Thyroid gland (tissue), 4 donors: Measurements from ENCODE around the gene PAGE2B. TPM values are rescaled to one million over a fixed set of nuclear protein-coding genes. Genes with fewer than 3 reads are reported as not detected.
"Not testable (repeated sequence)": the region's sequence is repeated elsewhere in the genome, so short reads cannot be mapped to it uniquely, and the experiment has no call there.

Experiments
- DNase-seq, 2 donors: peaks; one replicate each; pipeline ENCODE4 v3.0.0-alpha.2; 2019
- H3K27ac ChIP-seq, 3 donors: fragments of 200-600 bp; sonication (generic); 1 replicate in 2 of 3; 2 replicates in 1 of 3; pipeline ENCODE4 v1.5.1; 2016 to 2019; ENCODE audit warnings: mild to moderate bottlenecking in 1 of 3, moderate library complexity in 1 of 3
- H3K27me3 ChIP-seq: fragments of 200-600 bp; sonication (generic); one replicate; pipeline ENCODE4 v1.5.1; 2019
- H3K36me3 ChIP-seq, 2 donors: fragments of 200-600 bp; sonication (generic); one replicate each; pipeline ENCODE4 v1.5.1; 2016 to 2019
- H3K4me1 ChIP-seq, 2 donors: fragments of 200-600 bp; sonication (generic); one replicate each; pipeline ENCODE4 v1.5.1; 2017 to 2019
- H3K4me3 ChIP-seq, 3 donors: fragments of 200-600 bp; sonication (generic); replicated peaks in 1 of 3; 1 replicate in 2 of 3; 2 replicates in 1 of 3; pipeline ENCODE4 v1.5.1; 2016; ENCODE audit warnings: mild to moderate bottlenecking in 1 of 3
- H3K9me3 ChIP-seq: fragments of 200-600 bp; sonication (generic); one replicate; pipeline ENCODE4 v1.5.1; 2017
- POLR2A ChIP-seq, 2 donors: fragments of 450-650 bp; IDR thresholded peaks; one replicate each; pipeline ENCODE4 v1.6.1; 2017; ENCODE audit warnings: antibody characterized with exemption in 2 of 2, mild to moderate bottlenecking in 2 of 2, moderate library complexity in 1 of 2
- WGBS, 2 donors: methylation state at CpG; one replicate each; pipeline ENCODE4 v1.1.5; 2017; 5-methylcytosine and 5-hydroxymethylcytosine counted together
- intact Hi-C: fragments of 100-400 bp; cut with DNase I; formaldehyde crosslinking; loops from one replicate; pipeline ENCODE4 v1.15.1; 2023
- total RNA-seq, 4 donors: library from RNA; depleted of rRNA; stranded (reverse); fragments of >200 nt; gene quantifications; one replicate each; pipeline ENCODE4 v1.2.3, GENCODE V29; 2016
- TF ChIP-seq, protein P1 (sequence below), 6 experiments: fragments of 200-600 bp in 3 of 6; fragments of 450-650 bp in 3 of 6; sonication (generic) in 3 of 6; IDR thresholded peaks; one replicate each; pipeline ENCODE4 v1.5.1; 2016 to 2019; ENCODE audit warnings: antibody characterized with exemption in 6 of 6, mild to moderate bottlenecking in 2 of 6, inconsistent platforms in 1 of 6, moderate library complexity in 1 of 6

PAGE2B gene
- total RNA-seq, 4 donors from 2014 or later = not detected

DNA sequence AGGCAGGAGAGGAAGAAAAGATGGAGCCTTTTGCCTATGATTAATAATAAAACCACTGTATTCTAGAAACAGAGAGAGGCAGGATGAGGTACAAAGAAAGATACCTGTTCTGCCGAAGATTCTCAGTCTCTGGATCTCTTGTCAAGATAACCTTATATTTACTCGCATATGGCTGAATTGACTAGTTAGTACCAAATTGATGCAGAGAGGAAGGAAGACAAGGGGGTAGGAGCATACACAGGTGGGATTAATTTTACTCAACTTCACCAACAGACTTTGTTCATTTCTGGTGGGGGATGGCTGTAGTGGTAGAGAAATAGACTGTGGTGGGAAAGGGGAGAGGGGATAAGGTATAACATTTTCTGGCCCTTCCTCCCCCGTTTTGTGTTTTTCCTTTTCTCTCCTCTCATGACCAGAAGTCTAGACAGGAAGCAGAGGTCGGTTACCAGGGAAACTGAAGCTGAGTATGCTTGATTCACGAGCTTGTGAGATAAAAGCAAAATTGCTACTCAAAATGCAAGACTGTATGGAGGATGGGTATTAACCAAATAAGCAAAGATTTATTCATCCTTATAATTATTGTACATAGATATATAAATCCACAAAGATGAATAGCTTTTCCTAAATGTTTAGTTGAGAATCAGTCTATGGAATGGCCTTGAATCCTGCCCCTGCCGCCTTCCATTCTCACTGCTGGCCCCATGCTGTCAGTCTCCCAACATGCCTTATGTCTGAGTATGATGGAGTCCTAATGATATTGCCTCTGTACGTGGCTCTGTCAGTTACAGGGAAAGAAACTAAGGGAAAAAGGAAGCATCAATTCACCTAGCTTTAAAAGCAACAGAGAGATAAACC, 17.8 kb upstream of the PAGE2B start:
- 34 to 38% methylated on average over 7 of the region's 7 CpGs for WGBS, 2 donors
- no peak for TF ChIP-seq POLR2A (IDR thresholded peaks at IDR 0.05)
- TF ChIP-seq, protein P1, sequence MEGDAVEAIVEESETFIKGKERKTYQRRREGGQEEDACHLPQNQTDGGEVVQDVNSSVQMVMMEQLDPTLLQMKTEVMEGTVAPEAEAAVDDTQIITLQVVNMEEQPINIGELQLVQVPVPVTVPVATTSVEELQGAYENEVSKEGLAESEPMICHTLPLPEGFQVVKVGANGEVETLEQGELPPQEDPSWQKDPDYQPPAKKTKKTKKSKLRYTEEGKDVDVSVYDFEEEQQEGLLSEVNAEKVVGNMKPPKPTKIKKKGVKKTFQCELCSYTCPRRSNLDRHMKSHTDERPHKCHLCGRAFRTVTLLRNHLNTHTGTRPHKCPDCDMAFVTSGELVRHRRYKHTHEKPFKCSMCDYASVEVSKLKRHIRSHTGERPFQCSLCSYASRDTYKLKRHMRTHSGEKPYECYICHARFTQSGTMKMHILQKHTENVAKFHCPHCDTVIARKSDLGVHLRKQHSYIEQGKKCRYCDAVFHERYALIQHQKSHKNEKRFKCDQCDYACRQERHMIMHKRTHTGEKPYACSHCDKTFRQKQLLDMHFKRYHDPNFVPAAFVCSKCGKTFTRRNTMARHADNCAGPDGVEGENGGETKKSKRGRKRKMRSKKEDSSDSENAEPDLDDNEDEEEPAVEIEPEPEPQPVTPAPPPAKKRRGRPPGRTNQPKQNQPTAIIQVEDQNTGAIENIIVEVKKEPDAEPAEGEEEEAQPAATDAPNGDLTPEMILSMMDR (IDR thresholded peaks at IDR 0.05) = no peak
- DNase-seq = no peak
- intact Hi-C loops = no loop called here
- no peaks in the 10 kb centered on the region for H3K36me3 ChIP-seq
- H3K27me3 ChIP-seq = no peaks in the 10 kb centered on the region
- H3K4me1 ChIP-seq = no peaks in the 10 kb centered on the region
- H3K4me3 ChIP-seq = no peak overlapping the region
- H3K27ac ChIP-seq = no peak overlapping the region
- no peaks in the 10 kb centered on the region for H3K9me3 ChIP-seq

DNA sequence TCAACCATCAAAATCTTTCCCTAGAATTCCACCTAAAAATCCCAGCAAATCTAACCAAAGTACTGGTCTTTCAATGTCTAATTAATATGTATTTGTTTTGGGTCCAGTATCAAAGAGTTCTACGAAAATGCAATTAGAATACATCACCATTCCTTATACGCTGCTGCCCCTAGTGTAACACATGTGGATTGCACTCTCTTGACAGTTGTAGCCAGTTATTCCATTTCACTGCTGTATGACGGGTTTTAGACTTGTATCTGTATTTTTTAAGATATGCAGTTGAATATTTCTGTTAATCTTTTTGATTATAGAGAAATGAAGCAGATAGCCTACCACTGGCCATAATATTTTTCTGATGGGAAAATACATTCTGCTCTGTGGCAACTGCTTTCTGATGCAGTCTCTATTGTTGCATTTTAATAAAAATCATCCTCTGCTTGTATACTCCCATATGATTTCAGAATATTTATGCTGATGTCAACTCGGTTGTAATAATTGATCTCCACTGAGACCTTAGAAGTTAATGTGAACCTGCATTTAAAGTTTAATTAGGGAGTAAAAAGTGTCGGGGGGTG, 17.1 kb upstream of the PAGE2B start:
- WGBS, 2 donors = 17 to 18% methylated on average over 5 of the region's 5 CpGs

DNA sequence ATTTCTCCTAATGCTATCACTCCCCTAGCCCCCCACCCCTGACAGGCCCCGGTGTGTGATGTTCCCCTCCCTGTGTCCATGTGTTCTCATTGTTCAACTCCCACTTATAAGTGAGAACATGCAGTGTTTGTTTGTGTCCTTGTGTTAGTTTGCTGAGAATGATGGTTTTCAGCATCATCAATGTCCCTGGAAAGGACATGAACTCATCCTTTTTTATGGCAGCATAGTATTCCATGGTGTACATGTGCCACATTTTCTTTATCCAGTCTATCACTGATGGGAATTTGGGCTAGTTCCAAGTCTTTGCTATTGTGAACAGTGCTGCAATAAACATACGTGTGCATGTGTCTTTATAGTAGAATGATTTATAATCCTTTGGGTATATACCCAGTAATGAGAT, 7.7 kb upstream of the PAGE2B start:
- H3K36me3 ChIP-seq, H3K4me3 ChIP-seq, H3K27me3 ChIP-seq, DNase-seq, intact Hi-C loops, H3K4me1 ChIP-seq, H3K27ac ChIP-seq, H3K9me3 ChIP-seq: not testable (repeated sequence)
- WGBS, 2 donors = 85 to 100% methylated on average over 2 of the region's 2 CpGs

More for the DNA sequence above, 17.1 kb upstream of the PAGE2B start:
- peak; percentile 5 to 10 for DNase-seq
- H3K4me1 ChIP-seq = no peaks in the 10 kb centered on the region
- no peaks in the 10 kb centered on the region for H3K9me3 ChIP-seq
- H3K27me3 ChIP-seq = no peaks in the 10 kb centered on the region
- no peak overlapping the region for H3K27ac ChIP-seq
- no peaks in the 10 kb centered on the region for H3K36me3 ChIP-seq
- TF ChIP-seq POLR2A (IDR thresholded peaks at IDR 0.05) = no peak
- TF ChIP-seq, protein P1 (IDR thresholded peaks at IDR 0.05) = peak; percentile 19 to 80 (median 66)
- intact Hi-C loops = no loop called here
- H3K4me3 ChIP-seq = no peak overlapping the region

DNA sequence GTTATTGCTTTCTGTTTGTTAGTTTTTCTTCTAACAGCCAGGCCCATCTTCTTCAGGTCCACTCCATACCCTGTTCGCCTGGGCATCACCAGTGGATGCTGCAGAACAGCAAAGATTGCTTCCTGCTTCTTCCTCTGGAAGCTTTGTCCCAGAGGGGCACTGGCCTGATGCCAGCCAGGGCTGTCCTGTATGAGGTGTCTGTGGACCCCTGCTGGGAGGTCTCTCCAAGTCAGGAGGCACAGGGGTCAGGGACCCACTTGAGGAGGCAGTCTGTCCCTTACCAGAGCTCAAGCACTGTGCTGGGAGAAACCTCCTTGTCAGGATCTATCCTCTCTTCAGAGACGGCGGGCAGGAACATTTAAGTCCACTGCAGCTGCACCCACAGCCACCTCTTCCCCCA, 2.5 kb upstream of the PAGE2B start:
- H3K9me3 ChIP-seq = no peaks in the 10 kb centered on the region
- intact Hi-C loops = no loop called here
- no peak overlapping the region for H3K27ac ChIP-seq
- WGBS, 2 donors = 77 to 80% methylated on average over 1 to 3 of the region's 3 CpGs
- TF ChIP-seq, protein P1 (IDR thresholded peaks at IDR 0.05) = no peak
- TF ChIP-seq POLR2A (IDR thresholded peaks at IDR 0.05) = no peak
- no peaks in the 10 kb centered on the region for H3K36me3 ChIP-seq
- DNase-seq = no peak
- H3K4me3 ChIP-seq = no peak overlapping the region
- no peaks in the 10 kb centered on the region for H3K27me3 ChIP-seq
- H3K4me1 ChIP-seq = no peaks in the 10 kb centered on the region

DNA sequence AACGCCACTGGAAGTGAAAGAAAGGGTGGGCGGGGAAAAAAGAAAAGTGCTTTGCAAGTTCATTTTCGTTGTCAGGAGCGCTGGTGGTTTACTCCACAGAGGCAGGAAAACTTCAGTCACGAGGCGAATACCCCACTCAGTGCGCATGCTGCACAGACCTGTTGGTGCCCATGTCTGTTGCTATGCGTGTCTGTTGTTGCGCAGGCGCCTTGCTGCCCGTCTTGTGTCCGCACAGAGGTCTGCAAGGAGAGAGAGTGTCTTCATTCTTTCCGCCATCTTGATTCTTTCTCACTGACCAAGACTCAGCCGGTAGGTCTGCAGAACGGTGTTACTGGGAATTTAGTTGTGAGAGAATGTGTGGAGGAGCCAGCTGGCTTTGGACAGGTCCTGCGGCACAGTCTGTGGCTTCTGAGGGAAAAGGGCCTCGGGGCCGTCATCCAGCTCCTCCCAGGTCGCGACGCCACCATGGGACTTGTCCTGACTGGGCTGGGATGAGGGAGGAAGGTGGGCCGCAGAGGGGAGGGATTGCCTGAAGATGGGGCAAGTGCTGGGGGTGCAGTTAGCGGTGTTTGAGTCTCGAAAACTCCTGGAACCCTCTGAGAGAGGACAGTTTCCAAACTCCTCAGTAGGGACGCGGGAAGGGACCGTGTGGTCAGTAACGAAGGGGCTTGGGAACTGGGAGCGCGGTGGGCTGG, 14.1 kb downstream of the PAGE2B start, which contains the start of gene PAGE2:
Gene PAGE2 (plus strand): TSS at position 224 of the 695 bp plus-strand sequence. CDS start 1,003 bp downstream, outside the sequence.
- no peaks in the 10 kb centered on the region for H3K9me3 ChIP-seq
- no peak within 1 kb of the TSS for H3K4me3 ChIP-seq
- no peaks in the 10 kb centered on the region for H3K27me3 ChIP-seq
- intact Hi-C loops = no loop called here
- TF ChIP-seq POLR2A (IDR thresholded peaks at IDR 0.05) = no peak
- TF ChIP-seq, protein P1 (IDR thresholded peaks at IDR 0.05) = no peak
- no peaks in the 10 kb centered on the region for H3K36me3 ChIP-seq
- no peak within 1 kb of the TSS for H3K27ac ChIP-seq
- H3K4me1 ChIP-seq = no peaks in the 10 kb centered on the region
- no peak for DNase-seq
- WGBS, 2 donors = 94 to 95% methylated on average over 20 to 30 of the region's 30 CpGs
